HEK293T (cell line): ENCODE measurements around the gene DENND11.

ENCODE experiments used
- CTCF ChIA-PET: fragments of 350-600 bp; formaldehyde crosslinking; extraction: SDS; loops from one replicate; lab custom pipeline; 2021; ENCODE audit warnings: antibody characterized with exemption, inconsistent platforms; lab: Yijun Ruan, JAX
- POLR2A ChIA-PET: fragments of 350-600 bp; formaldehyde crosslinking; extraction: SDS; loops from one replicate; lab custom pipeline; 2020; ENCODE audit warnings: antibody characterized with exemption, inconsistent platforms; lab: Yijun Ruan, JAX
- DNase-seq: peaks from one replicate; pipeline ENCODE4 v3.0.0; 2012; ENCODE audit warnings: mixed read lengths; ENCODE audit errors: extremely low spot score
- ARNT ChIP-seq: fragments of 450-650 bp; IDR thresholded peaks from 2 replicates; pipeline ENCODE4 v1.6.1; 2017; ENCODE audit warnings: mild to moderate bottlenecking
- BHLHE40 ChIP-seq: fragments of 450-650 bp; IDR thresholded peaks from 2 replicates; pipeline ENCODE4 v1.6.1; 2016; ENCODE audit warnings: mild to moderate bottlenecking, moderate library complexity, borderline replicate concordance
- CTBP1 ChIP-seq: fragments of 450-650 bp; IDR thresholded peaks from 2 replicates; pipeline ENCODE4 v1.6.1; 2016; ENCODE audit warnings: borderline replicate concordance
- ELF4 ChIP-seq: fragments of 450-650 bp; IDR thresholded peaks from 2 replicates; pipeline ENCODE4 v1.6.1; 2017; ENCODE audit warnings: antibody characterized with exemption
- FOXA1 ChIP-seq: fragments of 450-650 bp; IDR thresholded peaks from 2 replicates; pipeline ENCODE4 v1.6.1; 2016; ENCODE audit warnings: mild to moderate bottlenecking
- FOXK2 ChIP-seq: fragments of 450-650 bp; IDR thresholded peaks from 2 replicates; pipeline ENCODE4 v1.6.1; 2016; ENCODE audit warnings: mild to moderate bottlenecking
- FOXM1 ChIP-seq: fragments of 450-650 bp; IDR thresholded peaks from 2 replicates; pipeline ENCODE4 v1.6.1; 2017; ENCODE audit warnings: mild to moderate bottlenecking, borderline replicate concordance
- HDGF ChIP-seq: fragments of 450-650 bp; IDR thresholded peaks from 2 replicates; pipeline ENCODE4 v1.6.1; 2017; ENCODE audit warnings: antibody characterized with exemption, borderline replicate concordance
- L3MBTL2 ChIP-seq: fragments of 450-650 bp; conservative IDR thresholded peaks from 2 replicates; pipeline ENCODE4 v1.6.1; 2016; ENCODE audit warnings: mild to moderate bottlenecking
- LEF1 ChIP-seq: fragments of 450-650 bp; IDR thresholded peaks from 2 replicates; pipeline ENCODE4 v1.6.1; 2017; ENCODE audit warnings: mild to moderate bottlenecking, borderline replicate concordance
- NFRKB ChIP-seq: fragments of 450-650 bp; IDR thresholded peaks from 2 replicates; pipeline ENCODE4 v1.6.1; 2016; ENCODE audit warnings: mild to moderate bottlenecking, moderate library complexity
- SP1 ChIP-seq: fragments of 450-650 bp; IDR thresholded peaks from 2 replicates; pipeline ENCODE4 v1.6.1; 2017
- SUZ12 ChIP-seq: fragments of 450-650 bp; IDR thresholded peaks from 2 replicates; pipeline ENCODE4 v1.6.1; 2016; ENCODE audit warnings: mild to moderate bottlenecking
- TARDBP ChIP-seq: fragments of 450-650 bp; IDR thresholded peaks from 2 replicates; pipeline ENCODE4 v1.6.1; 2016
- ZNF384 ChIP-seq: fragments of 450-650 bp; IDR thresholded peaks from 2 replicates; pipeline ENCODE4 v1.6.1; 2016
- TF ChIP-seq, protein P1 (sequence below): fragments of 450-650 bp; IDR thresholded peaks from 2 replicates; pipeline ENCODE4 v1.6.1; 2016

Gene DENND11

DNA sequence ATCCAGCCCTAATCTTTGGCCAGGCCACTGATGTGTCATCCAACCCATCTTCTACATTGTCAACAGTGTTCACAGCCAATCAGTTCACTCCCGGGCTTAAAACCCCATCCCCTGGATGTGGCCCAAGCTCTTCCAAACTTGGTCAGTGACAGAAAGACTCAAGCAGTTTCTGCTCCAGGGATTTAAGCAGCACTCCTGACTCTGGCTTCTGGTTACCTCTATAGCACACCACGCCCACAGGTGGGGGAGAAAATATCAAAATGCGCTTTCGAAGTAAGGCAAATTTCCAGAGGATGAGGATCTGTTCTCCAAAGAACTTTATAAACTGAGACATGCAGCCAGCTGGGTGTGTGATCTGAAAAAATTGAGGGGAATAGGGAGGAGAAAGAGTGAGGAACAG, 35.9 kb downstream of the DENND11 start:
- POLR2A ChIA-PET = no interaction called here
- CTCF ChIA-PET = interaction anchor here (3.6 kb wide), 1 partner anchor 11 kb away, joined by 12 read pairs; no protein-coding TSS in a partner anchor
- no peak for DNase-seq
- TF ChIP-seq ARNT (no peak), FOXA1 (no peak), HDGF (no peak), BHLHE40 (no peak), ZNF384 (no peak), FOXK2 (no peak), TARDBP (no peak), NFRKB (no peak), LEF1 (no peak), FOXM1 (no peak)
- TF ChIP-seq, protein P1, sequence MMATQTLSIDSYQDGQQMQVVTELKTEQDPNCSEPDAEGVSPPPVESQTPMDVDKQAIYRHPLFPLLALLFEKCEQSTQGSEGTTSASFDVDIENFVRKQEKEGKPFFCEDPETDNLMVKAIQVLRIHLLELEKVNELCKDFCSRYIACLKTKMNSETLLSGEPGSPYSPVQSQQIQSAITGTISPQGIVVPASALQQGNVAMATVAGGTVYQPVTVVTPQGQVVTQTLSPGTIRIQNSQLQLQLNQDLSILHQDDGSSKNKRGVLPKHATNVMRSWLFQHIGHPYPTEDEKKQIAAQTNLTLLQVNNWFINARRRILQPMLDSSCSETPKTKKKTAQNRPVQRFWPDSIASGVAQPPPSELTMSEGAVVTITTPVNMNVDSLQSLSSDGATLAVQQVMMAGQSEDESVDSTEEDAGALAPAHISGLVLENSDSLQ = no peak

DNA sequence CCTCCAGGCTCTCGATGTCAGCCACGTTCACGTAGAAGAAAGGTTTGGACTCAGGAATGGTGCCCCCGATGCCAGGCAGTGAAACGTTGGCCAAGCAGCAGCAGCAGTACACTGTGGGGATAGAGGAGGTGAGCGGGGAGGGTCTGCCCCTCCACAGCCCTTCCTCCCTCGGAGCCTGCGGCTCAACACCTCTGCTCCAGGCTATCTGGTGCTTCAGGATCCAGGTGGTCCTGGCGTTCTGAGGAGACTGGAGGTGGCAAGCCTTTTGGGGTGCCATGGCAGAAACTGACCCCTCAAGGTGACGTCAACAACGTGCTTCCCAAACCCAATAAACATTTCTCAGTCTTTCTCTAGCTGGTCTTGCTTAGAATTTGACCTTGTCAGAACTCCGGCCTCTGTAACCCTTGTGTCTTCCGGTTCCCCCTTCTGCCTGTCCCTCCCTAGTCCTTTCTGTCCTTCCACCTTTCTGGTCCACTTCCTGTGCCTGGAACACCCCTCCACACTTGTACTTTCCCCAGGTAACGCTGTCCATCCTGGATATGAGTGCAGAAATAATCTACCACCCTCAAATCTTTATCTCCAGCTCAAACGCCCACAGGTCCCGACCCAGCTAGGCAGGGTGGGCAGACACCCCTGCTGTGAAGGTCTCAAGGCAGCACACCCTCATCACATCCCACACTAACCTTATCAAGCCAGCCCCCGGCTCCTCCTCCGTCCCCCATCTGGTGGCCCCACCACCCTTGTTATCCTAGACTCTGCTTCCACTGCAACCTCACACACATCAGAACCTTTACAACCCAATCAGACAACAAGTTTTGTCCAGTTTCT, 36.5 kb downstream of the DENND11 start:
- no peak for TF ChIP-seq NFRKB
- no peak for TF ChIP-seq CTBP1
- TF ChIP-seq ELF4 = no peak
- no peak for TF ChIP-seq LEF1
- ChIA-PET CTCF (no interaction called here), POLR2A (no interaction called here)

DNA sequence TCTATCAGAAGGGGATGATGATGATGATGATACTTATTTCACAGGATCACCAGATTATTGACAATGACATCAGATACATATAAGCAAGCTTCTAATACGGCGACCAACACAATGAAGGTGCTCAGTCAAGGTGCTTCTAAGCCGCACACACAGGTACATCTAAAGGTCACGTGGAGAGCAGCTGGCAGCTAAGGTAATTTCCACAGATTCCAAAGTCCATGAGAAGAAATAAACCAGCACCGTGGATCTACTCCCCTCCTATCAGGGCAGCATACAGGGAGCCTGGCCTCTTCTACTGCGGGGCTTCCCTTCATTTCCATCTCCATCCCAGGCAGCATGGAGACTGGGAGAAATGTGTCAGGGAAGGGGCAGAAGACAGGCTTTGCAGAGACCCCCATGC, 37.5 kb downstream of the DENND11 start:
- ChIA-PET CTCF (no interaction called here), POLR2A (no interaction called here)
- TF ChIP-seq, protein P1 = no peak
- TF ChIP-seq HDGF = no peak
- no peak for TF ChIP-seq FOXM1
- no peak for TF ChIP-seq FOXA1
- no peak for TF ChIP-seq TARDBP
- TF ChIP-seq ZNF384 = no peak
- no peak for TF ChIP-seq L3MBTL2
- TF ChIP-seq LEF1 = no peak
- no peak for TF ChIP-seq ARNT
- no peak for TF ChIP-seq NFRKB
- no peak for TF ChIP-seq ELF4
- no peak for TF ChIP-seq BHLHE40
- TF ChIP-seq SP1 = no peak
- no peak for TF ChIP-seq FOXK2
- no peak for TF ChIP-seq SUZ12
- no peak for TF ChIP-seq CTBP1
- no peak for DNase-seq

More for the DNA sequence above, 36.5 kb downstream of the DENND11 start:
- no peak for DNase-seq

DNA sequence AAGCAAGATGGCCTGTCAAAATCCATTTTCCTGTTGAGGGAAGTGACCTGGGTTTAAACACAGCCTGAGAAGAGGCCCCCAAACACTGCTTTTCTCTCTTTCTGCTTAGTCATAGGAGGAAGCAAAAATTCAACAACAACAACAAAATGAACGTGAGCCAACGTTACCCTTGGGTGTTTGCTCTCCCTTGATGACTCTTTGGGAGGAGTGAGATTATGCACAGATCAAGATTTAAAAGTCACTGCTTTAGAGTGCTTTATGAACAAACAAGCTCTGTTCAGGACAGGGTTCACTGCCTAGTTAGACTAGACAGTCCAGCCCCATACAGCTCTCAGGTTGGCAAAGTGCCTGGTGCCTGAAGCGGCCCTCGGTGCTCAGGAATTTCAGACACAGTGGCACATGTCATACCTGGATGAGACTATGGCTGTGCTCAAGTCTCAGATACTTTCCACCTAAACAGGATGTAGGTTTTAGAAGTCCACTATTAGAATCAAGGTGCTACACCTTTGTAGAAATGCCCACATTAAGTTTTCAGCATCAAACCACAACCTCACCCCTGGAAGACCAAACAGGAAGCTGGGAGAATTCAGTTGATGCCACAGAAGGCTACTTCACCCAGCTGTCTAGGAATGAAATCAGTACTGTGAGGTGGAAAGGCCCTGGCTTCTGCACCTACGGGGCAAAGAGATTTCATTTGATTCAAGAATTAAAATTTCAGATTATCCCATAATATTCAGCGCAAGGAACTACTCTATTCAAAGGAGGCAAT, 38.7 kb downstream of the DENND11 start:
- DNase-seq = no peak
- ChIA-PET CTCF (interaction anchor here (1.3 kb wide), 1 partner anchor 9 kb away, joined by 4 read pairs; no protein-coding TSS in a partner anchor), POLR2A (no interaction called here)
- no peak for TF ChIP-seq ARNT
- TF ChIP-seq TARDBP = no peak
- no peak for TF ChIP-seq LEF1
- no peak for TF ChIP-seq FOXK2
- no peak for TF ChIP-seq BHLHE40
- no peak for TF ChIP-seq SUZ12
- TF ChIP-seq FOXM1 = no peak
- TF ChIP-seq FOXA1 = no peak
- no peak for TF ChIP-seq ELF4
- no peak for TF ChIP-seq HDGF

DNA sequence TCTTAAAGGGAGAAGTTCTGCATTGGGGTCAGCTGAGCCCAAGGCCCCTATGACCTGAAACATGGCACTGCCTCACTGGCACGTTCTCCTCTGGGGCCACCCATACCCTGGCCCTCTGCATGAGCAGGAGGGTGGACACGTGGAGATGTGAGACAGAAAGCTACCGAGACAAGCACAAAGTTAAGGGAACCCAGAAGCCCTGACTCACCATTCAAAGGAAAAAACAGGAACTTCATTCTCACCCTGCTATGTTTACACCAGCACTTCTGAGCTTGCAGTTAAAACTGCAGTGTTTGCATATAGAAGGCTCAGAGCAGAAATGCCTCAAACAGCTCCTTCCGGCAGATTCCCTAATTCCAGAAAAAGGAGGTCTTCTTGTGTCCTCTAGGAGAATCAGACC, 41.7 kb downstream of the DENND11 start:
- no peak for TF ChIP-seq L3MBTL2
- no peak for TF ChIP-seq HDGF
- TF ChIP-seq FOXK2 = no peak
- TF ChIP-seq FOXM1 = no peak
- TF ChIP-seq NFRKB = no peak
- TF ChIP-seq BHLHE40 = no peak
- no peak for TF ChIP-seq TARDBP
- no peak for TF ChIP-seq SUZ12
- no peak for TF ChIP-seq SP1
- no peak for TF ChIP-seq ELF4
- no peak for TF ChIP-seq CTBP1
- ChIA-PET CTCF (interaction anchor here (1.0 to 1.3 kb wide), 2 partner anchors 10 to 18 kb away, joined by 3 to 4 read pairs; no protein-coding TSS in a partner anchor), POLR2A (interaction anchor here (1.3 to 1.4 kb wide), 2 partner anchors 78 to 588 kb away, joined by 4 to 7 read pairs; partner anchors contain the start of gene SSBP1)
- DNase-seq = no peak

DNA sequence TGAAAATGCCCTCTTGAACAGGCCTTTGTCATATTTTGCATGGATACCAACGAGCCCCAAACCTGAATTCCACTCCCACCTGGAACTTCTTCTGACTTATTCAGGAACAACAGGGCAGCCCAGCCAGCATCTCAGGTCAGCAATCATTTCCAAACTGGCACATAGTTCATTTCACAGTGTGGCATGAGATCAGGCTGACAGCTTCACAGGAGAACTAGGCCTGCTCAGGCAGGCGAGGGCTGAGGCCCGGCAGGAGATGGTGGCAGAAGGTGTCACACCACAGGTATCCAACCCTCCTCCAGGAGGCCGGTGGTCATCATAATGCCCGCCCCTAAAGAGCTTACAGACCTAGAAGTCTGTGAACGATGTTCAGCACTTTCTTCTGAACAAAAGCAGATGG, 42.5 kb downstream of the DENND11 start:
- DNase-seq = no peak
- ChIA-PET CTCF (interaction anchor here (1.3 kb wide), 1 partner anchor 19 kb away, joined by 3 read pairs; no protein-coding TSS in a partner anchor), POLR2A (no interaction called here)
- TF ChIP-seq HDGF (no peak), ELF4 (no peak)
